Stomach (tissue), 9 donors: ENCODE data around the gene AFMID. TPM values are rescaled to one million over a fixed set of nuclear protein-coding genes. Genes with fewer than 3 reads are reported as not detected.

ENCODE experiments used
- DNase-seq, 2 donors: peaks; one replicate each; pipeline versions ENCODE4 v3.0.0 to v3.0.0-alpha.2; 2013 to 2019
- H3K27ac ChIP-seq, 5 donors: fragments of 200-600 bp in 4 of 5; sonication (generic) in 4 of 5; one replicate each; pipeline ENCODE4 v1.5.1; 2013 to 2019; ENCODE audit warnings: mild to moderate bottlenecking in 1 of 5, moderate library complexity in 1 of 5
- H3K27me3 ChIP-seq, 3 donors: fragments of 200-600 bp; sonication (generic); one replicate each; pipeline ENCODE4 v1.5.1; 2017 to 2019; ENCODE audit warnings: mixed run types in 1 of 3
- H3K36me3 ChIP-seq, 4 donors: fragments of 200-600 bp; sonication (generic); 1 replicate in 3 of 4; 2 replicates in 1 of 4; pipeline ENCODE4 v1.5.1; 2016 to 2019
- H3K4me1 ChIP-seq, 4 donors: fragments of 200-600 bp; sonication (generic); one replicate each; pipeline ENCODE4 v1.5.1; 2016 to 2019
- H3K4me3 ChIP-seq, 4 donors: fragments of 200-600 bp; sonication (generic) in 3 of 4; one replicate each; pipeline ENCODE4 v1.5.1; 2016 to 2019; ENCODE audit warnings: mild to moderate bottlenecking in 1 of 4
- H3K9me3 ChIP-seq, 4 donors: fragments of 200-600 bp; sonication (generic); one replicate each; pipeline ENCODE4 v1.5.1; 2016 to 2019
- EP300 ChIP-seq: sonication (generic); formaldehyde crosslinking; IDR thresholded peaks from one replicate; pipeline ENCODE4 v1.6.1; 2017; ENCODE audit warnings: antibody characterized with exemption
- POLR2A ChIP-seq, 4 donors: fragments of 450-650 bp; IDR thresholded peaks; one replicate each; pipeline ENCODE4 v1.6.1; 2016; ENCODE audit warnings: antibody characterized with exemption in 4 of 4, control low read depth in 2 of 4, mild to moderate bottlenecking in 1 of 4, moderate library complexity in 1 of 4
- POLR2AphosphoS5 ChIP-seq, 3 donors: sonication (generic); formaldehyde crosslinking; IDR thresholded peaks; one replicate each; pipeline ENCODE4 v1.6.1; 2016; ENCODE audit warnings: antibody characterized with exemption in 3 of 3
- WGBS, 5 donors: extraction: QIAGEN DNeasy Blood & Tissue Kit in 3 of 5; methylation state at CpG; one replicate each; pipeline versions ENCODE4 v1.1.5 to v1.1.7; 2013 to 2018; 5-methylcytosine and 5-hydroxymethylcytosine counted together
- intact Hi-C: fragments of 100-400 bp; cut with DNase I; formaldehyde crosslinking; loops from one replicate; pipeline ENCODE4 v1.15.1; 2023; ENCODE audit warnings: low total_unique reads
- polyA plus RNA-seq, 3 donors: library from polyadenylated mRNA; stranded (reverse); fragments of 200-250 nt; gene quantifications; one replicate each; pipeline ENCODE4 v1.2.3, GENCODE V29; 2013
- total RNA-seq, 5 donors: library from RNA; depleted of rRNA; stranded (reverse); fragments of >200 nt; gene quantifications; one replicate each; pipeline versions ENCODE4 v1.1.0 to v1.2.3, GENCODE V29; 2014 to 2016
- TF ChIP-seq, protein P1 (sequence below), 7 experiments: fragments of 450-650 bp in 4 of 7; fragments of 200-600 bp in 3 of 7; sonication (generic) in 3 of 7; IDR thresholded peaks; one replicate each; pipeline ENCODE4 v1.5.1; 2016 to 2019; ENCODE audit warnings: antibody characterized with exemption in 7 of 7, control low read depth in 2 of 7, mild to moderate bottlenecking in 1 of 7
- donor health status: healthy with polysubstance abuse.
- donor health status: Bipolar disorder and iron deficiency.
- donor health status: healthy.

The AFMID gene
- total and polyA plus RNA-seq, 8 donors = 25.7 to 189 (median 61.3) TPM

- H3K9me3 ChIP-seq = no peaks in the 10 kb centered on the region
- H3K27ac ChIP-seq = no peak overlapping the region
- intact Hi-C loops = no loop called here
- H3K4me3 ChIP-seq = no peak overlapping the region
- H3K36me3 ChIP-seq = no peaks in the 10 kb centered on the region
- H3K27me3 ChIP-seq = no peaks in the 10 kb centered on the region
- TF ChIP-seq POLR2AphosphoS5 (IDR thresholded peaks at IDR 0.05) (no peak), EP300 (no peak), POLR2A (IDR thresholded peaks at IDR 0.05) (no peak)
- TF ChIP-seq, protein P1, sequence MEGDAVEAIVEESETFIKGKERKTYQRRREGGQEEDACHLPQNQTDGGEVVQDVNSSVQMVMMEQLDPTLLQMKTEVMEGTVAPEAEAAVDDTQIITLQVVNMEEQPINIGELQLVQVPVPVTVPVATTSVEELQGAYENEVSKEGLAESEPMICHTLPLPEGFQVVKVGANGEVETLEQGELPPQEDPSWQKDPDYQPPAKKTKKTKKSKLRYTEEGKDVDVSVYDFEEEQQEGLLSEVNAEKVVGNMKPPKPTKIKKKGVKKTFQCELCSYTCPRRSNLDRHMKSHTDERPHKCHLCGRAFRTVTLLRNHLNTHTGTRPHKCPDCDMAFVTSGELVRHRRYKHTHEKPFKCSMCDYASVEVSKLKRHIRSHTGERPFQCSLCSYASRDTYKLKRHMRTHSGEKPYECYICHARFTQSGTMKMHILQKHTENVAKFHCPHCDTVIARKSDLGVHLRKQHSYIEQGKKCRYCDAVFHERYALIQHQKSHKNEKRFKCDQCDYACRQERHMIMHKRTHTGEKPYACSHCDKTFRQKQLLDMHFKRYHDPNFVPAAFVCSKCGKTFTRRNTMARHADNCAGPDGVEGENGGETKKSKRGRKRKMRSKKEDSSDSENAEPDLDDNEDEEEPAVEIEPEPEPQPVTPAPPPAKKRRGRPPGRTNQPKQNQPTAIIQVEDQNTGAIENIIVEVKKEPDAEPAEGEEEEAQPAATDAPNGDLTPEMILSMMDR (IDR thresholded peaks at IDR 0.05) = no peak
- H3K4me1 ChIP-seq = peaks cover 12 to 26% (median 22%) of the 10 kb centered on the region in 4 donors
- WGBS, 5 donors = 85 to 95% (median 89%) methylated on average over 13 to 16 of the region's 16 CpGs
- DNase-seq = no peak
Observed at GRCh38 chr17:78164748-78165607, 22.2 kb upstream of the AFMID start.

- Histone ChIP-seq H3K9me3 (no peaks in the 10 kb centered on the region), H3K27ac (no peak overlapping the region), H3K4me3 (no peak overlapping the region), H3K27me3 (no peaks in the 10 kb centered on the region), H3K36me3 (peaks cover 6 to 11% (median 10%) of the 10 kb centered on the region in 4 donors), H3K4me1 (peaks cover 23 to 41% (median 36%) of the 10 kb centered on the region in 4 donors)
- WGBS, 5 donors = 53 to 65% (median 58%) methylated on average over 5 to 6 of the region's 6 CpGs
- TF ChIP-seq, protein P1 (IDR thresholded peaks at IDR 0.05) = no peak
- TF ChIP-seq POLR2A (IDR thresholded peaks at IDR 0.05) (no peak), EP300 (no peak), POLR2AphosphoS5 (IDR thresholded peaks at IDR 0.05) (no peak)
- DNase-seq = peak in 1 of 2 donors; percentile 71
- intact Hi-C loops = no loop called here
Observed at GRCh38 chr17:78166416-78166815, 20.7 kb upstream of the AFMID start.

DNA sequence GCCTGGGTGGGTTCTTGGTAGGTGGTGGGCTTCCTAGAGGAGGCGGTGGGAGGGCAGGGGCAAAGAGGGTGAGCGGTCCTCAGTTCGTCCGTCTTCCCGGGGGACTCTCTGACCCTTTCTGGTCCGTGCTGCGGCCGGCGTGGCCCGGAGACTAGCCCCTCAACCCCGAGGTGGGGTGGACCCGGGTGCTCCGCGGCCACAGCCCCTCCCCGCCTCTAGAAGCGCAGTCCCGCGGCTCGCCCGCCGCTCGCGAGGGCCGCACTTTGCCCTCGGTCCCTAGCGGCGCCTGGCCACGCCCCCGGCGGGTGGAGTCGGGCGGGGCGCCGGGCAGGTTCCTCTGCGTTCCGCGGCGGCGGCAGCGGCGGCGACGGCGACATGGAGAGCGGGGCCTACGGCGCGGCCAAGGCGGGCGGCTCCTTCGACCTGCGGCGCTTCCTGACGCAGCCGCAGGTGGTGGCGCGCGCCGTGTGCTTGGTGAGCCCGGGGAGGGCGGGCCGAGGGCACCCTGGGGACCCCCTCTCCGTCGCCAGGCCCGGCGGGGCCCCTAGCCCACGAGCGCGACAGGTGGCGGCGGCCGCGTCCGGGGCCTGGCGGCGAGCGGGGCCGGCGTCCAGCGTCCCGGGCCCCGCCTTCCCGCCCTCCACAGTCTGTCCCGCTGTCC lies 18.8 kb upstream of the AFMID start, which contains the start of gene SYNGR2:
TSS of gene SYNGR2 (plus strand) at position 340 of the 661 bp plus-strand sequence. CDS start at position 376, 36 bp downstream.
- Histone ChIP-seq H3K9me3 (no peaks in the 10 kb centered on the region), H3K27me3 (no peaks in the 10 kb centered on the region), H3K27ac (peak within 1 kb of the TSS; percentile 90 to 97 (median 93)), H3K4me3 (peak within 1 kb of the TSS; percentile 73 to 97 (median 92)), H3K4me1 (peaks cover 43 to 60% (median 56%) of the 10 kb centered on the region in 4 donors), H3K36me3 (peaks cover 6 to 24% (median 21%) of the 10 kb centered on the region in 4 donors)
- intact Hi-C loops = no loop called here
- TF ChIP-seq, protein P1 (IDR thresholded peaks at IDR 0.05) = no peak
- TF ChIP-seq POLR2AphosphoS5 (IDR thresholded peaks at IDR 0.05) = peak; percentile 41 to 96 (median 94)
- peak; percentile 92 to 94 for DNase-seq
- 1% methylated on average over 30 to 83 of the region's 84 CpGs; no CpG with 5 or more reads in 1 of the 5 donors for WGBS, 5 donors
